B cell (primary cell): ENCODE measurements around the gene TPBGL.

Experiments used
- EZH2 ChIP-seq: IDR thresholded peaks from 2 replicates; pipeline ENCODE4 v1.6.1; 2012; ENCODE audit warnings: borderline replicate concordance, low read depth, mild to moderate bottlenecking, moderate library complexity, low read length; ENCODE audit not compliant: insufficient read depth, poor library complexity, severe bottlenecking
- TF ChIP-seq, protein P1 (sequence below): fragments of 200-600 bp; IDR thresholded peaks from one replicate; pipeline ENCODE4 v1.8.0; 2022; ENCODE audit warnings: antibody characterized with exemption, mild to moderate bottlenecking

DNA sequence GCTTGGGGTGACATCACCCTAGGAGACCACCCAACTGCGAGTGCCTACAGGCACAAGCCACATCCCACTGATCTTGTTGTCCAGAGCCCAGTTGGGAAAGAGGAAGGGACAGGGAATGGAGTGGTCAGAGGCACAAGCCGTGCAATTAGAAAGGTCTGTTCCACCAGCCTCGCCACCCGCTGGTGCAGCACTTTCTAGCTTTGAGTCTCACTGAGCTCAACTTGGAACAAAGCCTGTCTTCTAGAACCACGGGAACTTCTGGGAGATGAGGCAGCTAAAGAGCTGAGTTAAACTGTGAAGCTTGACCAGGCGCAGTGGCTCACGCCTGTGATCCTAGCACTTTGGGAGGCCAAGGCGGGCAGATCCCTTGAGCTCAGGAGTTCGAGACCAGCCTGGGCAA, 29.3 kb downstream of the TPBGL start:
- TF ChIP-seq, protein P1, sequence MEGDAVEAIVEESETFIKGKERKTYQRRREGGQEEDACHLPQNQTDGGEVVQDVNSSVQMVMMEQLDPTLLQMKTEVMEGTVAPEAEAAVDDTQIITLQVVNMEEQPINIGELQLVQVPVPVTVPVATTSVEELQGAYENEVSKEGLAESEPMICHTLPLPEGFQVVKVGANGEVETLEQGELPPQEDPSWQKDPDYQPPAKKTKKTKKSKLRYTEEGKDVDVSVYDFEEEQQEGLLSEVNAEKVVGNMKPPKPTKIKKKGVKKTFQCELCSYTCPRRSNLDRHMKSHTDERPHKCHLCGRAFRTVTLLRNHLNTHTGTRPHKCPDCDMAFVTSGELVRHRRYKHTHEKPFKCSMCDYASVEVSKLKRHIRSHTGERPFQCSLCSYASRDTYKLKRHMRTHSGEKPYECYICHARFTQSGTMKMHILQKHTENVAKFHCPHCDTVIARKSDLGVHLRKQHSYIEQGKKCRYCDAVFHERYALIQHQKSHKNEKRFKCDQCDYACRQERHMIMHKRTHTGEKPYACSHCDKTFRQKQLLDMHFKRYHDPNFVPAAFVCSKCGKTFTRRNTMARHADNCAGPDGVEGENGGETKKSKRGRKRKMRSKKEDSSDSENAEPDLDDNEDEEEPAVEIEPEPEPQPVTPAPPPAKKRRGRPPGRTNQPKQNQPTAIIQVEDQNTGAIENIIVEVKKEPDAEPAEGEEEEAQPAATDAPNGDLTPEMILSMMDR: no peak
- no peak for TF ChIP-seq EZH2
